Activated B cell treated with CpG ODN at 0.5 μM for 24 hours (primary cell): ENCODE data around the gene KLHL3. TPM values are rescaled to one million over a fixed set of nuclear protein-coding genes. Genes with fewer than 3 reads are reported as not detected.

Experiments
- ATAC-seq: fragments of 200-7000 bp; cut with Tn5 transposase; one replicate; pipeline ENCODE4 v1.10.0; 2021; ENCODE audit warnings: low read depth, mild to moderate bottlenecking, moderate library complexity
- CTCF ChIA-PET: fragments of 350-600 bp; sonication (Branson Sonifier 250); formaldehyde crosslinking; loops from one replicate; lab custom pipeline; 2021; ENCODE audit warnings: antibody characterized with exemption; lab: Charles Lee
- POLR2A ChIA-PET: fragments of 350-600 bp; sonication (Branson Sonifier 250); formaldehyde crosslinking; loops from one replicate; lab custom pipeline; 2021; ENCODE audit warnings: antibody characterized with exemption; lab: Charles Lee
- DNase-seq: peaks from one replicate; pipeline ENCODE4 v3.0.0; 2022
- H3K27ac Mint-ChIP-seq: one replicate; pipeline ENCODE4 v1.8.0; 2020; ENCODE audit warnings: mixed read lengths
- H3K27me3 Mint-ChIP-seq: one replicate; pipeline ENCODE4 v1.8.0; 2021; ENCODE audit warnings: mixed read lengths
- H3K36me3 Mint-ChIP-seq: one replicate; pipeline ENCODE4 v1.8.0; 2021; ENCODE audit warnings: low read depth, mixed read lengths
- H3K4me1 Mint-ChIP-seq: one replicate; pipeline ENCODE4 v1.8.0; 2021; ENCODE audit warnings: mixed read lengths
- H3K4me3 Mint-ChIP-seq: one replicate; pipeline ENCODE4 v1.8.0; 2020; ENCODE audit warnings: mild to moderate bottlenecking, mixed read lengths
- H3K9me3 Mint-ChIP-seq: one replicate; pipeline ENCODE4 v1.8.0; 2020; ENCODE audit warnings: mixed read lengths
- intact Hi-C: fragments of 100-400 bp; cut with micrococcal nuclease; formaldehyde crosslinking; loops from one replicate; pipeline ENCODE4 v1.15.1; 2024
- total RNA-seq: library from RNA; stranded (reverse); gene quantifications from 2 replicates; pipeline ENCODE4 v1.2.3, GENCODE V29; 2022
- TF ChIP-seq, protein P1 (sequence below): fragments of 200-600 bp; IDR thresholded peaks from one replicate; pipeline ENCODE4 v1.8.0; 2022; ENCODE audit warnings: antibody characterized with exemption, mild to moderate bottlenecking

KLHL3 gene
- total RNA-seq, 1 donor from 2014 or later = 5.9 TPM

DNA sequence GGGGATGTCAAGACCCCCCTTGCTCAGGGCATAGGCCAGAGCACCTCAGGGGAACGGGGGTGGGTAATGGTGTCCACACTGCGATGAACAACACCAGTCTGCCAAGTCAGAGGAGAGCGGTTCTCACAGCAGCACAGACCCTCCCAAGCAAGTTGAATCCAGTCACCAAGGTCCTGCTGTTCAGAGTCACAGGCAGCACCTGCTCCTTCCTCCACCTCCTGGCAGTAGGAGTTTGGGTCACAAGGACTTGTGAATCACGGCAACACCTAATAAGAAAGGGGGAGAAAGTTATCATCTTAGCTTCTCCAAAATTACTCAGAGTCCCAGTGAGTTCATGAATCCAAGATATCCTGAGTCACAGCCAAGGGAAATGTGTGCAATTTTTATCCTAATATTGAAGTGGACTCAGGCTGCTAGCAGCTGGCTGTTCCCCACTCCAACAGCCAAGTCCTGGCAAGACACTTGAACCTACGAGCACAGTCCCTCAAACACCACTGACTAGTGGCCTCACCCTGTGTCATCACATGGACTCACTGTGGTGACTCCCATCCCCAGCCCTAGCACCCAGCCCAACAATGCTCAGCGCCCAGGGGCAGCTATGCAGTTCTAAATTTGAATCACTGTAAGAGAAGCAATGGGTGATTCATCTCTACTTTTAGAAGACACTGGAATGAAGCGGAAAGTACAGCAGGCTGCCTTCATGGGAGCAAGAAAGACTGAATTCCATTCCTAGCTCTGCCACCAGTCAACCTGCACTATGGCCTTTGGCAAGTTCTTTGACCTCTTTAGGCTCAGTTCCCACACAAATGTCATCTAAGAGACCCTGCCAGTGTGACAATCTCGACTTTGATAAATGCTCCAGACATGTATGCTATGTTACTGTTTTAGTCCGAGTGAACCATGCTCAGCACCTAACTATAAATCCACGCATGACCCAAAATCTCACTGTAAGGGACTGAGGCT lies 113.7 kb downstream of the KLHL3 start:
- H3K27me3 Mint-ChIP-seq = no peaks in the 10 kb centered on the region
- H3K4me1 Mint-ChIP-seq = peaks cover 5% of the 10 kb centered on the region
- no peak for DNase-seq
- no peaks in the 10 kb centered on the region for H3K9me3 Mint-ChIP-seq
- no peak for ATAC-seq
- H3K4me3 Mint-ChIP-seq = no peak overlapping the region
- TF ChIP-seq, protein P1, sequence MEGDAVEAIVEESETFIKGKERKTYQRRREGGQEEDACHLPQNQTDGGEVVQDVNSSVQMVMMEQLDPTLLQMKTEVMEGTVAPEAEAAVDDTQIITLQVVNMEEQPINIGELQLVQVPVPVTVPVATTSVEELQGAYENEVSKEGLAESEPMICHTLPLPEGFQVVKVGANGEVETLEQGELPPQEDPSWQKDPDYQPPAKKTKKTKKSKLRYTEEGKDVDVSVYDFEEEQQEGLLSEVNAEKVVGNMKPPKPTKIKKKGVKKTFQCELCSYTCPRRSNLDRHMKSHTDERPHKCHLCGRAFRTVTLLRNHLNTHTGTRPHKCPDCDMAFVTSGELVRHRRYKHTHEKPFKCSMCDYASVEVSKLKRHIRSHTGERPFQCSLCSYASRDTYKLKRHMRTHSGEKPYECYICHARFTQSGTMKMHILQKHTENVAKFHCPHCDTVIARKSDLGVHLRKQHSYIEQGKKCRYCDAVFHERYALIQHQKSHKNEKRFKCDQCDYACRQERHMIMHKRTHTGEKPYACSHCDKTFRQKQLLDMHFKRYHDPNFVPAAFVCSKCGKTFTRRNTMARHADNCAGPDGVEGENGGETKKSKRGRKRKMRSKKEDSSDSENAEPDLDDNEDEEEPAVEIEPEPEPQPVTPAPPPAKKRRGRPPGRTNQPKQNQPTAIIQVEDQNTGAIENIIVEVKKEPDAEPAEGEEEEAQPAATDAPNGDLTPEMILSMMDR = no peak
- intact Hi-C loops = no loop called here
- POLR2A ChIA-PET = no interaction called here
- H3K27ac Mint-ChIP-seq = no peak overlapping the region
- CTCF ChIA-PET = no interaction called here
- peaks cover 2% of the 10 kb centered on the region for H3K36me3 Mint-ChIP-seq

DNA sequence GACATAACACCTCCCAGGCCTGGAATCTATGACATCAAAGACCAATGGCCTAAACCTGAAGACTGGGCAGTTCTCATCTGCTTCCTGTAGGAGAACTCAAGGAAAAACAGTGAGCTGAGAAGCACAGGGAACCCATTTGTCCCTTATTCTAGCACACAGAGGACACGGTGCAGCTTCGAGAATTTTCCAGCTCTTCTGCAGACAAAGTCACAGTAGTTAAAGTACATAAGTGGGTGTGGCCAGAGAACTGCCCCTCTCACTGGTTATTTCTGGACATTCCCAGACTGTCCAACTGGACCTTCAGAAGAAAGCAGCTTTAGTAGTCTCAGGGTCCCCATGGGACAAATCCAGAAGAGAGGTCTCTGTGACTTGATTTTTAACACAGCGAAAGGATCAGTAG lies 114.6 kb downstream of the KLHL3 start:
- H3K4me1 Mint-ChIP-seq = peaks cover 5% of the 10 kb centered on the region
- intact Hi-C loops = no loop called here
- H3K4me3 Mint-ChIP-seq = no peak overlapping the region
- CTCF ChIA-PET = no interaction called here
- no peaks in the 10 kb centered on the region for H3K9me3 Mint-ChIP-seq
- DNase-seq = no peak
- ATAC-seq = no peak
- POLR2A ChIA-PET = no interaction called here
- peaks cover 2% of the 10 kb centered on the region for H3K36me3 Mint-ChIP-seq
- H3K27ac Mint-ChIP-seq = no peak overlapping the region
- H3K27me3 Mint-ChIP-seq = no peaks in the 10 kb centered on the region
- TF ChIP-seq, protein P1 = no peak

DNA sequence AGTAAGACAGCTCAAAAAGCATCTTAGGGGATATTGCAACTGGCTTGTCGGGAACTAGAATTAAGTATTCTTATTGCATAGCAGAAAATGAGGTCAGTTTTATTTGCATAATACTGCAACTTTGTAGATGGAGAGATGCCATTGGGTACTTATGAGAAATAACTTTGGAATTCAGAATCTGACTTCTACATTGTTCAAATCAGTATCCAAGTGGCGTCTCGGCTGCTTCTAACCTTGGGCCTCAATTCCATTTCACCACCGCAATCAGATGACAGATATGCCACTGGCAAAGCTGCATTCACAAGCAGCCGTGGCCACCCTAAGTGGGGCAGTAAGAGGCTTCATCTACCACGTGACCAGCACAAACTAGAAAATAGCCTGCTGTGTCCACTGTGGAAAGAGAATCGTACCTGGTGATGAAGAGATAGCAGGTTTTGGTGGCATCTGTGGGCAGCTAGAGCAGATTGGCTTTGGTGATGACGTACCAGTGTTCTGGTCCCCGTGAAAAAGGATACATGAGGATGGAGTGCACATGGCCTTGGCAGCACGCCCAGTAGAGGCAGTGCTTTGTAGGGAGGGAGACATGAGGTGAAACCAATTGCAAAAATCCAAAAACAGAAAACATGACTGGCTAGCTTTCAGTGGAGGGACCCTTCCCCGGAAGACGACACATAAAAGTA lies 116.6 kb downstream of the KLHL3 start:
- Mint-ChIP-seq H3K4me1 (peaks cover 5% of the 10 kb centered on the region), H3K27me3 (no peaks in the 10 kb centered on the region), H3K36me3 (peaks cover 2% of the 10 kb centered on the region), H3K9me3 (no peaks in the 10 kb centered on the region), H3K4me3 (no peak overlapping the region), H3K27ac (no peak overlapping the region)
- CTCF ChIA-PET = no interaction called here
- POLR2A ChIA-PET = no interaction called here
- DNase-seq (no peak), ATAC-seq (no peak)
- intact Hi-C loops = no loop called here
- TF ChIP-seq, protein P1 = no peak

DNA sequence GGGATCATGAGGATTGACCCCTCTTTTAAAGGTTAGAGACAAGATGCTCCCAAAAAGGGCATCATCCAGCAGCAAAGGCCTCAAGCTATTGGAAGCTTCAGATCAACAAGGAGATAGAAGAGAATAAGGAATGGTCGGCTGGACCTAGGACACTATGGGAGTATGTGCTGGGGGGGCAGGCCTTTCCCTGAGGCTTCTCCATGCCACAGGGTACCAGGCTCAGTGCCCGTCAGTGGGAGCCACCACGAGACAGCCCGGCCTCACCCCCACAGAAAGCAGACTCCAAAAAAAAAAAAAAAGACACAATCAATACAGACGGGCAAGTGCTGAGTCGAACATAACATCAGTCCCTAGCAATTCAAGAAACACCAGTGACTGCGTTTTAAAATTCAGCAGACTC lies 117.4 kb downstream of the KLHL3 start:
- Mint-ChIP-seq H3K4me1 (peaks cover 5% of the 10 kb centered on the region), H3K9me3 (no peaks in the 10 kb centered on the region), H3K4me3 (no peak overlapping the region), H3K36me3 (peaks cover 2% of the 10 kb centered on the region), H3K27ac (no peak overlapping the region), H3K27me3 (no peaks in the 10 kb centered on the region)
- CTCF ChIA-PET = no interaction called here
- DNase-seq (no peak), ATAC-seq (no peak)
- POLR2A ChIA-PET = no interaction called here
- TF ChIP-seq, protein P1 = no peak
- intact Hi-C loops = no loop called here

DNA sequence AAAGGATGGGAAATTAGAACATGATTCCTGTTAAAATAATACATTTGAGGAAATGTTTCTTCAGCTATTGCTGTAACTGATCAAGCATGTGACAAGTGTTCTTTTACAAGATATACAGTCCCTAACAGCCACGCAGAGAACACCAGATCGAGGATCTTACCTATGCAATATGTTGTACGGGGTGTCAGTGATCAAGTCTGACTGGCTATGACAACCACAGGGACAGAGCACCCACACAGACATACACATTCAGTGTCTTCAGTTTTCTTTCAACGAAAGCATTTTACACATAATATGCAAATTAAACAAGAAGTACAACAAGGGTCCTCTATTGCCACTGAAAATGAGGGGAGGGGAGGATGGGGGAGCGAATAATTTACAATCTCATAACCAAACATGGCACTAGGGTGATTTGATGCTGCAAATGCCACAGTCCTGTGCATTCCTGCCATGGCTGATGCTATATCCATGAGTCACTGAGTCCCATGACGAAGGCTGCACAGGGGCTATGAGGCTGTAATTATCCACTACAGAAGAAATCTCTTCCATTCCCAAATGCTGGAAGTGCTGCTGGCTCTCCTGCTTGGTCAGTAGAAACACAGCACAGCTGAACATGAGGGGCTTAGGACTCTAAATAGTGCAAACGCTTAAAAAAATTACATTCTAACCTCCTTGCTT lies 118.2 kb downstream of the KLHL3 start:
- Mint-ChIP-seq H3K27me3 (no peaks in the 10 kb centered on the region), H3K4me3 (no peak overlapping the region), H3K36me3 (peaks cover 2% of the 10 kb centered on the region), H3K4me1 (peaks cover 3% of the 10 kb centered on the region), H3K9me3 (no peaks in the 10 kb centered on the region), H3K27ac (no peak overlapping the region)
- CTCF ChIA-PET = no interaction called here
- POLR2A ChIA-PET = no interaction called here
- ATAC-seq (no peak), DNase-seq (no peak)
- intact Hi-C loops = no loop called here
- TF ChIP-seq, protein P1 = no peak
